Right atrium auricular region (tissue), 2 donors: ENCODE results near the gene GDPGP1. TPM values are rescaled to one million over a fixed set of nuclear protein-coding genes. Genes with fewer than 3 reads are reported as not detected.
A peak's percentile ranks its signal among the peaks of the same experiment; 100 is the strongest.

Experiments used
- DNase-seq: peaks from one replicate; pipeline ENCODE4 v3.0.0-alpha.2; 2019; ENCODE audit warnings: low spot score
- H3K27ac ChIP-seq, 2 donors: fragments of 200-600 bp; sonication (generic); 1 replicate in 1 of 2; 2 replicates in 1 of 2; pipeline ENCODE4 v1.5.1; 2016 to 2019
- H3K27me3 ChIP-seq, 2 donors: fragments of 200-600 bp; sonication (generic); one replicate each; pipeline versions ENCODE4 v1.5.1 to v1.6.0; 2017 to 2019
- H3K36me3 ChIP-seq: fragments of 200-600 bp; sonication (generic); one replicate; pipeline ENCODE4 v1.5.1; 2016
- H3K4me1 ChIP-seq, 2 donors: fragments of 200-600 bp; sonication (generic); one replicate each; pipeline versions ENCODE4 v1.5.1 to v1.6.0; 2017 to 2019
- H3K4me3 ChIP-seq, 2 donors: fragments of 200-600 bp; sonication (generic); 1 replicate in 1 of 2; 2 replicates in 1 of 2; pipeline ENCODE4 v1.5.1; 2017 to 2019; ENCODE audit warnings: mild to moderate bottlenecking in 1 of 2, moderate library complexity in 1 of 2
- H3K9me3 ChIP-seq, 2 donors: fragments of 200-600 bp; sonication (generic); one replicate each; pipeline ENCODE4 v1.5.1; 2019
- total RNA-seq, 2 donors: library from RNA; depleted of rRNA; stranded (reverse); fragments of >200 nt; gene quantifications; one replicate each; pipeline ENCODE4 v1.1.0, GENCODE V29; 2016
- TF ChIP-seq, protein P1 (sequence below), 2 donors: fragments of 200-600 bp; sonication (generic); IDR thresholded peaks; one replicate each; pipeline ENCODE4 v1.5.1; 2019; ENCODE audit warnings: antibody characterized with exemption in 2 of 2

Gene GDPGP1
- total RNA-seq, 2 donors from 2014 or later = 8.6 to 16.1 TPM

DNA sequence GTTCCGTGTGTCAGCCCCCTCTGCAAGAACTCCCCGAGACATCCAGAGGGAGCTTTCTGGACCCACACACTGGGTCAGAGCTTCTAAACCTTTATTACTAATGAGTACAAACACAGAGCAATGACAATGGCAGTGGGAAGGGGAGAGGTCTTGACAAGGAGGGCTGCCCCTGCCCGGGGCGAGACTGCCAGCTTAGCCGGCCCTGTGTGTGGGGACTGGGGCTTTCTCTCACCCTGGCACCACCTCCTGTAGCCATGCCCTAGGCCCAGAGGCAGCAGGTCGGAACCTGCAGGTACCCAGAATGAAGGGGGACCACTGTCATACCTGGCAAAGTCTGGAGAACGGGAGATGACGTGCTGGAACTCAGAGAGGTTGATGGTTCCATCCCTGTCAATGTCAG lies 3.4 kb upstream of the GDPGP1 start:
- TF ChIP-seq, protein P1, sequence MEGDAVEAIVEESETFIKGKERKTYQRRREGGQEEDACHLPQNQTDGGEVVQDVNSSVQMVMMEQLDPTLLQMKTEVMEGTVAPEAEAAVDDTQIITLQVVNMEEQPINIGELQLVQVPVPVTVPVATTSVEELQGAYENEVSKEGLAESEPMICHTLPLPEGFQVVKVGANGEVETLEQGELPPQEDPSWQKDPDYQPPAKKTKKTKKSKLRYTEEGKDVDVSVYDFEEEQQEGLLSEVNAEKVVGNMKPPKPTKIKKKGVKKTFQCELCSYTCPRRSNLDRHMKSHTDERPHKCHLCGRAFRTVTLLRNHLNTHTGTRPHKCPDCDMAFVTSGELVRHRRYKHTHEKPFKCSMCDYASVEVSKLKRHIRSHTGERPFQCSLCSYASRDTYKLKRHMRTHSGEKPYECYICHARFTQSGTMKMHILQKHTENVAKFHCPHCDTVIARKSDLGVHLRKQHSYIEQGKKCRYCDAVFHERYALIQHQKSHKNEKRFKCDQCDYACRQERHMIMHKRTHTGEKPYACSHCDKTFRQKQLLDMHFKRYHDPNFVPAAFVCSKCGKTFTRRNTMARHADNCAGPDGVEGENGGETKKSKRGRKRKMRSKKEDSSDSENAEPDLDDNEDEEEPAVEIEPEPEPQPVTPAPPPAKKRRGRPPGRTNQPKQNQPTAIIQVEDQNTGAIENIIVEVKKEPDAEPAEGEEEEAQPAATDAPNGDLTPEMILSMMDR (IDR thresholded peaks at IDR 0.05) = no peak
- no peaks in the 10 kb centered on the region for H3K27me3 ChIP-seq
- peaks cover 0 to 50% of the 10 kb centered on the region in 2 donors for H3K4me1 ChIP-seq
- DNase-seq = no peak
- H3K4me3 ChIP-seq = no peak overlapping the region
- H3K9me3 ChIP-seq = no peaks in the 10 kb centered on the region
- H3K36me3 ChIP-seq = peaks cover 47% of the 10 kb centered on the region
- peak overlapping the region; percentile 84 to 86 for H3K27ac ChIP-seq

DNA sequence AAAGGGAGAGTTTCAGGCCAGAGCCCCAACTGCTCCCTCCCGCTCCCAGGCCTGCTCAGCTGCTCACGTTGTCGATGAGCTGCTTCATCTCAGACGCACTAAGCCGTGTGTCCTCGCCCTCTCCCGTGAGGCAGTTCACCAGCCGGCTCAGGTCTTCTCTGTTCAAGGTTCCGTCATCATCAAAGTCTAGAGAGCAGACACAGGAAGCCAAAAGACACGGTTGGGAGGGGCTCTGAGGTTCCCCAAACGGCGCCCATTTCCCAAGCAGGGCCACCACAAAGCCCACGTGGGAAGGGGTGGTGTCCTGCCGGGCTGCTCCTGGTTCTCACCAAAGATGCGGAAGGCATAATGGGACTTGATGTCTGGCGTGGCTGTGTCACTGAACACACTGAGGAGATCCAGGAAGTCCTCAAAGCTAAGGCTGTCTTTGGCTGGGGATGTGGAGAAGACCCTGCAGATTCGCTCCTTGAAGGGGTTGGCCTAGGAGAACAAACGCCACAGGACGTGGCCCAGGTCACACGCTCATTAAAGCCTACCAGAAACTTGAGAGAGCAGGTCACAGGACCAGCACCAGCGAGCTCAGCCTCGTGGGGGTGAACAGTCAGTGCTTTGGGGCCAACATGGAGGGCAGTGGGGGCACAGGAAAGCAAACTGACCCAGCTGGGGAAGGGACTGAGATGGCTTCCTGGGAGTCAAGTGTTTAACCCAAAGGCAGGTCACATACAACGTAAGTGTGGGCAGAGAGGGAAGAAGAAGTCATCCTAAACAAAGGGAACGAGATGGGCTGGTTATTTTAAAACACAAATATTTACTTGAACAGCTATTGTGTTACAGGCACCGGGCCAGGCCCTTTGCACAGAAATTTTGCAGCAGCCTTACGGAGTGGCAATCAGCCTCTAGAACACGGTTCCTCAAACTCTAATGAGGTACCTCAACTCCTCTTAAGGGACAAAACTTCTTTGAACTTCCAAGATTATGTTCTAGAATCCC lies 2.7 kb upstream of the GDPGP1 start:
- peaks cover 40% of the 10 kb centered on the region for H3K36me3 ChIP-seq
- DNase-seq = no peak
- H3K9me3 ChIP-seq = no peaks in the 10 kb centered on the region
- TF ChIP-seq, protein P1 (IDR thresholded peaks at IDR 0.05) = no peak
- H3K27ac ChIP-seq = peak overlapping the region; percentile 84 to 86
- H3K4me3 ChIP-seq = no peak overlapping the region
- H3K4me1 ChIP-seq = peaks cover 0 to 50% of the 10 kb centered on the region in 2 donors
- no peaks in the 10 kb centered on the region for H3K27me3 ChIP-seq

DNA sequence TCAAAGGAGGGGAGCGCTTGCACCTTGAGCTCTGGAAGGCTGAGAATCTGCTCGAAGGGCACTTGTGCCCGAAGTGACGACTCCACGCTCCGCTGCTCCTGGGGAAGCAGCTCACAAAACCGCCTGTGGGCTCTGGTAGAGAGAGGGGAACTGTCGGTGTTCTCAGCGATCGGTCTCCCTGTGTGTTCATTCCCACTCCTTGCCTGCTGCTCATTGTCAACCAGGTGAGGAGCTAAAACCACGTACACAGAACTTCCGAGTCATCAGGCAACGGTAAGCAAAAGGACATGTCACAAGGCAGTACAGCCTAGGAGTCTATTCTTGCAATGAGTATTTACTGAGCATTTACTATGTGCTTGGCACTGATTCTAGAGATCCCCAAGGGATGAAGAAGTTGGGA lies 1.8 kb upstream of the GDPGP1 start:
- H3K27ac ChIP-seq = peak overlapping the region in 1 of 2 donors; percentile 86
- no peak for DNase-seq
- peaks cover 0 to 50% of the 10 kb centered on the region in 2 donors for H3K4me1 ChIP-seq
- no peaks in the 10 kb centered on the region for H3K27me3 ChIP-seq
- no peaks in the 10 kb centered on the region for H3K9me3 ChIP-seq
- H3K36me3 ChIP-seq = peaks cover 34% of the 10 kb centered on the region
- TF ChIP-seq, protein P1 (IDR thresholded peaks at IDR 0.05) = no peak
- no peak overlapping the region for H3K4me3 ChIP-seq

DNA sequence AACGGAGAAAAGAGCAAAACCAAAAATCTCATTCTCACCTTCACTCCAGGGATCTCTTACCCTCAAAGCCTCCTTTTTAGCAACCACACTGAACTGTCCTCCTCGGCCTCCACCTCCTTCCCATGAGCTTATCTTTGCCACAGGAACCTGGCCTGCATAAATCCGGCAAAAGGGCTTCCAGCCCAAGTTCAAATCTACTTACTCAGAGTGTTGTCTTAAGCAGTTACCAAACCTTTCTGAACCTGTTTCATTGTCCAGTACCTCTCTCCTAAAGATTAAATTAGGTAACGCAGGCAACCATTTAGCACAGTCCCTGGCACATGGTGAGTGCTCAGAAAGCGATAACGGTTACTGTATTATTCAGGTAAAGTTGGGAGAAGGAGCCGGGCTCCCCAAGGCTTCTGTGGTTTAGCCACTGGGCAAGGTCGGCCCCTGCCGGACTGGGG lies 1.0 kb upstream of the GDPGP1 start:
- Histone ChIP-seq H3K27me3 (no peaks in the 10 kb centered on the region), H3K9me3 (no peaks in the 10 kb centered on the region), H3K36me3 (peaks cover 30% of the 10 kb centered on the region), H3K27ac (peak overlapping the region; percentile 86 to 87), H3K4me1 (peaks cover 0 to 50% of the 10 kb centered on the region in 2 donors), H3K4me3 (peak overlapping the region; percentile 69 to 85)
- TF ChIP-seq, protein P1 (IDR thresholded peaks at IDR 0.05) = no peak
- no peak for DNase-seq

DNA sequence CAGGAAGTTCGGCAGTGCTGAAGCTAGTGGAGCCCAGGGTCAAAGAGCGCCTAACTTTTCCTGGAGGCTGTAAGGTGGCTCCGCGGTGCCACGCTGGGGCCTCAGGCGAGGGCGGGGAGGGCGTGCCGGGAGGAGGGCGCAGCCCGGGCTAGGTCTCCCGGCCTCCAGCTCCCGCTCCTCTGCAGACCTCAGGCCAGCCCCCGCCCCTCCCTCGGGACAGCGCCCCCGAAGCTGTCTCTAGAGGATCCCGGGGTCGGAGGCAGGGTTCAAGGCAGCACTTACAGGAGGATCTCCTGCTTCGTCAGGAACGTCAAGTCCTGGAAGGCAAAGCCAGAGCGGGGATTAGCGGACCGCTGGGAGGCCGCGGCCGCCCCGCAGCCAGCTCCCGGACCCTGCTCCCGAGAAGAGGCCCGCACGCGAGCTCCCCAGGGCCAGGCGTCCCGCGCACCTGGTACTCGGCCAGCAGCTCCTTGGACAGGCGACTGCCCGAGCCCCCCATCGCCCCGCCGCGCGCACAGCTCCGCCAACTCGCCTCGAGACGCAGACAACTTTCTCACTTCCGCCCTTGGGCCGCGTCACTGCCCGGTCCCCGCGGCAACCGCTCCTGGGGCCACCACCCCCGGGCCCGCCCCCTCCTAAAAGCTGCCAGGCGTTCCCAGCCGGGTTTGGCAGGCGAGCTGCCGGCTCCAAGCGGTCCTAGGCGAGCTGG lies 468 bp upstream of the GDPGP1 start, which contains the start of gene CIB1:
TSS of gene CIB1 (minus strand) at position 555 of the 709 bp plus-strand sequence. CDS start at position 499, 56 bp downstream.
- no peaks in the 10 kb centered on the region for H3K9me3 ChIP-seq
- peaks cover 30% of the 10 kb centered on the region for H3K36me3 ChIP-seq
- peak within 1 kb of the TSS; percentile 69 to 85 for H3K4me3 ChIP-seq
- TF ChIP-seq, protein P1 (IDR thresholded peaks at IDR 0.05) = peak in 1 of 2 donors; percentile 62
- DNase-seq = peak; percentile 97
- H3K27ac ChIP-seq = peak within 1 kb of the TSS; percentile 86 to 87
- peaks cover 0 to 50% of the 10 kb centered on the region in 2 donors for H3K4me1 ChIP-seq
- H3K27me3 ChIP-seq = no peaks in the 10 kb centered on the region
